Uterus (tissue), 4 donors: ENCODE results near the gene R3HDM2. TPM values are rescaled to one million over a fixed set of nuclear protein-coding genes. Genes with fewer than 3 reads are reported as not detected.
"Not testable (repeated sequence)": the region's sequence is repeated elsewhere in the genome, so short reads cannot be mapped to it uniquely, and the experiment has no call there.

Experiments used
- DNase-seq, 2 donors: peaks; one replicate each; pipeline ENCODE4 v3.0.0-alpha.2; 2019 to 2020
- H3K27ac ChIP-seq, 2 donors: fragments of 200-600 bp; sonication (generic); 1 replicate in 1 of 2; 2 replicates in 1 of 2; pipeline ENCODE4 v1.5.1; 2016 to 2018
- H3K27me3 ChIP-seq, 2 donors: fragments of 200-600 bp; sonication (generic); one replicate each; pipeline ENCODE4 v1.5.1; 2018 to 2019; ENCODE audit warnings: control low read depth in 1 of 2
- H3K36me3 ChIP-seq, 2 donors: fragments of 200-600 bp; sonication (generic); one replicate each; pipeline ENCODE4 v1.5.1; 2019; ENCODE audit warnings: control low read depth in 1 of 2
- H3K4me1 ChIP-seq, 2 donors: fragments of 200-600 bp; sonication (generic); one replicate each; pipeline ENCODE4 v1.5.1; 2018 to 2019; ENCODE audit warnings: control low read depth in 1 of 2
- H3K4me3 ChIP-seq, 2 donors: fragments of 200-600 bp; sonication (generic); 1 replicate in 1 of 2; 2 replicates in 1 of 2; pipeline ENCODE4 v1.5.1; 2018 to 2019; ENCODE audit warnings: mild to moderate bottlenecking in 1 of 2
- H3K9me3 ChIP-seq, 2 donors: fragments of 200-600 bp; sonication (generic); one replicate each; pipeline ENCODE4 v1.5.1; 2019; ENCODE audit warnings: control low read depth in 1 of 2
- CTCF ChIP-seq, 4 experiments: fragments of 200-600 bp in 2 of 4; fragments of 450-650 bp in 2 of 4; sonication (generic) in 2 of 4; IDR thresholded peaks; one replicate each; pipeline ENCODE4 v1.5.1; 2016 to 2019; ENCODE audit warnings: antibody characterized with exemption in 4 of 4, mild to moderate bottlenecking in 2 of 4, moderate library complexity in 1 of 4
- POLR2A ChIP-seq, 2 donors: fragments of 450-650 bp; IDR thresholded peaks; one replicate each; pipeline ENCODE4 v1.6.1; 2016; ENCODE audit warnings: antibody characterized with exemption in 2 of 2, mild to moderate bottlenecking in 1 of 2, moderate library complexity in 1 of 2
- intact Hi-C: fragments of 100-400 bp; cut with DNase I; formaldehyde crosslinking; loops from one replicate; pipeline ENCODE4 v1.15.1; 2023; ENCODE audit warnings: low total_unique reads
- total RNA-seq, 4 donors: library from RNA; depleted of rRNA in 3 of 4; stranded (reverse); fragments of >200 nt in 3 of 4; gene quantifications; one replicate each; pipeline versions ENCODE4 v1.1.0 to v1.2.4, GENCODE V29; 2014 to 2023
- donor health status: DM: yes; HTN: yes; CAD: no.

The R3HDM2 gene
- total RNA-seq, 4 donors from 2014 or later, result 9.4 to 89.0 (median 34.2) TPM

DNA sequence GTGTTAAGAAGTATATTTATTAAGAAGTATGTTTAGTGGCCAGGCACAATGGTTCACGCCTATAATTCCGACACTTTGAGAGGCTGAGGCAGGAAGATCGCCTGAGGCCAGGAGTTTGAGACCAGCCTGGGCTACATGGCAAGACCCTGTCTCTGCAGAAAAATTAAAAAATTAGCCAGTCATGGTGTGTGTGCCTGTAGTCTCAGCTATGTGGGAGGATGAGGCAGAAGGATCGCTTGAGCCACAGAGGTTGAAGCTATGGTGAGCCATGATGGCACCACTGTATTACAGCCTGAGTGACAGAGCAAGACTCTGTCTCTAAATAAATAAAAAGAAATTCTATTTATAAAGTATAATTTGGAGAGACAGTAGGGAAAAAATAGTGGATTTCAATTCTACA, 20.3 kb downstream of the R3HDM2 start:
- Histone ChIP-seq H3K27ac (no peak overlapping the region), H3K4me1 (no peaks in the 10 kb centered on the region), H3K27me3 (no peaks in the 10 kb centered on the region), H3K9me3 (no peaks in the 10 kb centered on the region), H3K4me3 (no peak overlapping the region), H3K36me3 (no peaks in the 10 kb centered on the region)
- intact Hi-C loops, result no loop called here
- DNase-seq, result no peak
- TF ChIP-seq CTCF (IDR thresholded peaks at IDR 0.05) (no peak), POLR2A (IDR thresholded peaks at IDR 0.05) (no peak)

DNA sequence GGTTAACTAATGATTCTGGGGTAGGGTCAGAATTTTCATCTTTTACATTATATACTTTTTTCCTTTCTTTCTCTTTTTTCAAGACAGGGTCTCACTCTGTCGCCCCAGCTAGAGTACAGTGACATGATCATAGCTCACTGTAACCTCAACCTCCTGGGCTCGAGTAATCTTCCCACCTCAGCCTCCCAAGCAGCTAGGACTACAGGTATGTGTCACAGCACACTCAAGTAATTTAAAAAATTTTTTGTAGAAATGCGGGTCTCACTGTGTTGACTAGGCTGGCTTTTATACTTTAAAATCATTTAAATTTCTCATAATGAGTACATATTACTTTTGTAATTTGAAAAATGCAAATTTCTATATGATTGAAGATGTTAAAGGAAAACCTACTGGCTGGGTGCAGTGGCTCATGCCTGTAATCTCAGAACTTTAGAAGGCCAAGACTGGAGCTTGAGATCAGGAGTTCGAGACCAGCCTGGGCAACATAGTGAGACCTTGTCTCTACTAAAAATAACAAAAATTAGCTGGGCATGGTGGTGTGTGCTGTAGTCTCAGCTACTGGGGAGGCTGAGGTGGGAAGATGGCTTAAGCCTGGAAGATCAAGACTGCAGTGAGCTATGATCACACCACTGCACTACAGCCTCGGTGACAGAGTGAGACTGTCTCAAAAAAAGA, 25.7 kb downstream of the R3HDM2 start:
- Histone ChIP-seq H3K27ac (no peak overlapping the region), H3K4me3 (no peak overlapping the region), H3K36me3 (no peaks in the 10 kb centered on the region), H3K4me1 (no peaks in the 10 kb centered on the region), H3K27me3 (no peaks in the 10 kb centered on the region), H3K9me3 (no peaks in the 10 kb centered on the region)
- no peak for TF ChIP-seq POLR2A (IDR thresholded peaks at IDR 0.05)
- TF ChIP-seq CTCF (IDR thresholded peaks at IDR 0.05), result no peak
- no peak for DNase-seq
- intact Hi-C loops, result no loop called here

DNA sequence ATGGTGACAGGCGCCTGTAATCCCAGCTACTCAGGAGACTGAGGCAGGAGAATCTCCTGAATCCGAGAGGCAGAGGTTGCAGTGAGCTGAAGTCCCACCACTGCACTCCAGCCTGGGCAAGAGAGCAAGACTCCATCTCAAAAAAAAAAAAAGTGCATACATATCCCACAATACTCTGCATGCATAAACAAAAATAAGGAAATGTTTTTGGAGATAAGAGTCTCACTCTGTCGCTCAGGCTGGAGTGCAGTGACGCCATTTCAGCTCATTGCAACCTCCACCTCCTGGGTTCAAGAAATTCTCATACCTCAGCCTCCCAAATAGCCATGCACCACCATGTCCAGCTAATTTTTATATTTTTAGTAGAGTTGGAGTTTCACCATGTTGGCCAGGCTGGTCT, 28.7 kb downstream of the R3HDM2 start:
- H3K4me3 ChIP-seq, H3K9me3 ChIP-seq, DNase-seq, H3K36me3 ChIP-seq, H3K27ac ChIP-seq, H3K27me3 ChIP-seq, H3K4me1 ChIP-seq, intact Hi-C loops: not testable (repeated sequence)

DNA sequence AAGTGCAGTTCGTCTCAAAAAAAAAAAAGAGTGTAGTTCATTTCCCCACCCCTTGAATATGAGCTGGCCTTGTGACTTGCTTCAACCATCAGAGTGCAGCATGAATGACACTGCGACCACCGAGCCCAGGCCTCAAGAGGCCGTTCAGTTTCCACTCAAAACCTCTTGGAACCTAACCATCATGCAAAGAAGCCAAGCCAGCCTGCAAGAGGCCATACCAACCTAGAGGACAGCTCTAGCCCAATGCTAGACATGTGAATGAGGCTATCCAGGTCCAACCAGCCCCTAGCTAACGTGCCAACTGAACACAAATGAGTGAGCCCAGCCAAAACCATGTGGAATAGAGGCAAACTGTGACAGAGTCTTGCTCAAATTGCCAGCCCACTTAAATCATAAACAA, 29.7 kb downstream of the R3HDM2 start:
- Histone ChIP-seq H3K4me3 (no peak overlapping the region), H3K27ac (no peak overlapping the region), H3K4me1 (no peaks in the 10 kb centered on the region), H3K27me3 (no peaks in the 10 kb centered on the region), H3K36me3 (no peaks in the 10 kb centered on the region), H3K9me3 (no peaks in the 10 kb centered on the region)
- no peak for TF ChIP-seq POLR2A (IDR thresholded peaks at IDR 0.05)
- TF ChIP-seq CTCF (IDR thresholded peaks at IDR 0.05), result no peak
- intact Hi-C loops, result no loop called here
- DNase-seq, result no peak

DNA sequence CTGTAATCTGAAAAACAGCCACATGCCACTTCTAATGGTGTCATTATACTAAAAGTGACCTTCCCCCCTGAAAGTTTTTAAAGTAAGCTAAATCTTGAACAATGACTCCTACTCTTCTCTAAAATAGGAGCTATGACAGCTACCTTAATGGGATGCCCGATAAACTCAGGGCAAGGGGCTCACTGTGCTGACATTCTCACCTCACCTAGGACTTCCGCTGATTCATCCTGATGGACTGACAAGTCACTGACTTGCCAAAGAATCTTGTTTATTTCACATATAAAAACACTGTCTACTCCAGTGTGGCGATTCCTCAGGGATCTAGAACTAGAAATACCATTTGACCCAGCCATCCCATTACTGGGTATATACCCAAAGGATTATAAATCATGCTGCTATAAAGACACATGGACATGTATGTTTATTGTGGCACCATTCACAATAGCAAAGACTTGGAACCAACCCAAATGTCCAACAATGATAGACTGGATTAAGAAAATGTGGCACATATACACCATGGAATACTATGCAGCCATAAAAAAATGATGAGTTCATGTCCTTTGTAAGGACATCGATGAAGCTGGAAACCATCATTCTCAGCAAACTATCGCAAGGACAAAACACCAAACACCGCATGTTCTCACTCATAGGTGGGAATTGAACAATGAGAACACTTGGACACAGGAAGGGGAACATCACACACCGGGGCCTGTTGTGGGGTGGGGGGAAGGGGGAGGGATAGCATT, 31.0 kb downstream of the R3HDM2 start:
- DNase-seq, H3K4me3 ChIP-seq, H3K4me1 ChIP-seq, H3K27me3 ChIP-seq, H3K27ac ChIP-seq, H3K36me3 ChIP-seq, H3K9me3 ChIP-seq, intact Hi-C loops: not testable (repeated sequence)

- Histone ChIP-seq H3K27me3 (no peaks in the 10 kb centered on the region), H3K36me3 (no peaks in the 10 kb centered on the region), H3K27ac (no peak overlapping the region), H3K4me3 (no peak overlapping the region), H3K9me3 (no peaks in the 10 kb centered on the region), H3K4me1 (no peaks in the 10 kb centered on the region)
- TF ChIP-seq POLR2A (IDR thresholded peaks at IDR 0.05) (no peak), CTCF (IDR thresholded peaks at IDR 0.05) (no peak)
- intact Hi-C loops, result no loop called here
- DNase-seq, result no peak
Observed at GRCh38 chr12:57397441-57397840, 33.4 kb downstream of the R3HDM2 start.
